GM19023 (cell line): ENCODE data around the gene LRRC75B.
A peak's percentile ranks its signal among the peaks of the same experiment; 100 is the strongest.
"Not testable (repeated sequence)": the region's sequence is repeated elsewhere in the genome, so short reads cannot be mapped to it uniquely, and the experiment has no call there.

Experiments
- ATAC-seq: cut with Tn5 transposase; IDR thresholded peaks from one replicate; pipeline ENCODE4 v1.9.1; 2021; ENCODE audit warnings: mild to moderate bottlenecking, moderate library complexity; ENCODE audit not compliant: unreplicated experiment

The LRRC75B gene

GRCh38 chr22:24555165-24556039 lies 37.5 kb downstream of the LRRC75B start, which contains the start of gene SNRPD3:
Gene SNRPD3, plus strand, starts transcription at chr22:24555999. Its CDS starts 1,676 bp downstream, at chr22:24557675.
- ATAC-seq = peak; percentile 72

- peak; percentile 4 for ATAC-seq
Observed at GRCh38 chr22:24554313-24555164, 38.3 kb downstream of the LRRC75B start, which contains the start of gene GUCD1. Gene GUCD1, minus strand, starts transcription at chr22:24555138. Its CDS starts 147 bp downstream, at chr22:24554991.

- ATAC-seq = no peak
Observed at GRCh38 chr22:24553597-24554312, 39.1 kb downstream of the LRRC75B start.

- ATAC-seq = not testable (repeated sequence)
Observed at GRCh38 chr22:24552503-24553286, 40.2 kb downstream of the LRRC75B start.

GRCh38 chr22:24550902-24551435 lies 41.9 kb downstream of the LRRC75B start:
- ATAC-seq = no peak

- ATAC-seq = no peak
Observed at GRCh38 chr22:24550028-24550901, 42.6 kb downstream of the LRRC75B start.

- no peak for ATAC-seq
Observed at GRCh38 chr22:24548812-24549211, 44.1 kb downstream of the LRRC75B start.

GRCh38 chr22:24543679-24544243 lies 49.1 kb downstream of the LRRC75B start:
- ATAC-seq = no peak

GRCh38 chr22:24543185-24543601 lies 49.7 kb downstream of the LRRC75B start:
- ATAC-seq = no peak

GRCh38 chr22:24542641-24543040 lies 50.2 kb downstream of the LRRC75B start:
- no peak for ATAC-seq

- no peak for ATAC-seq
Observed at GRCh38 chr22:24541681-24542515, 51.0 kb downstream of the LRRC75B start.

- no peak for ATAC-seq
Observed at GRCh38 chr22:24540470-24540869, 52.4 kb downstream of the LRRC75B start.

GRCh38 chr22:24536089-24536488 lies 56.8 kb downstream of the LRRC75B start:
- no peak for ATAC-seq
